NCI-H1105 treated with DMSO at 0.1 percent for 48 hours (cell line): Measurements from ENCODE around the gene SUSD2.
"Not testable (repeated sequence)": the region's sequence is repeated elsewhere in the genome, so short reads cannot be mapped to it uniquely, and the experiment has no call there.

Source experiments
- DNase-seq: peaks from one replicate; lab custom pipeline; 2025; lab: John Stamatoyannopoulos, UW

Gene SUSD2

DNA sequence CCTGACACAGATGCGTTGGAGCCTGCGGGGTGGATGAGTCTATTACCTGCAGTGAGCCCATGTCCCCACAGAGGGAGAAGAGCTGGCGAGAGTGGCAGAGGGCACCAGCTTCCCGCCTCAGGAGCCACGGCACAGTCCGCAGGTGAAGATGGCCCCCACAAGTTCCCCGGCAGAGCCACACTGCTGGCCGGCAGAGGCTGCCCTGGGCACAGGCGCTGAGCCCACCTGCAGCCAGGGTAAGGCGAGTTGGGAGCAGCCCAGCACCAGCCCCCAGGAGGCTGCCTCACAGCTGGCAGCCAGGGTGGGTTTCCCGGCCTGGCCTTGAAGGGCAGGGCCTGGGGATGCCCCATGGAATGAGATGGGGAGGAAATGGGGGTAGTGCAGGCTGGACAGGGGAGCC lies 5.2 kb upstream of the SUSD2 start:
- no peak for DNase-seq

DNA sequence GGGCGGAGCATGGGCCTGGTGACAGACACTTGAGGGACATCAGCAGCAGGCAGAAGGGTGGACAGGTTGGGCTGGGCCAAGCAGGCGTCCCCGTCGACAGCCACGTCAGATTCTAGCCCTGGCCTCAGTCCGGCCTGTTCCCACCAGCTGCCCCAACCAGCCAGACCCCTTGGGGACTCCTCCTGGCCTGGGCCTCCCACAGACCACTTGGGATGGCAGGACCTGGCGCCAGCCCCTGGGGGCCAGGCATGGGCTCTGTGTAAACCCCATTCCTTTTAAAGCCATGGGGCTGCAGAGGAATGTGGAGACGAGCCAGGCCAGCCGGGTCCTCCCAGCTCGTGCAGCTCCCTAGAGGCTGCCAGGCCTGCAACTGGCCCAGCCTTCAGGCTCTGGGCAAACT lies 4.7 kb upstream of the SUSD2 start:
- DNase-seq, result no peak

DNA sequence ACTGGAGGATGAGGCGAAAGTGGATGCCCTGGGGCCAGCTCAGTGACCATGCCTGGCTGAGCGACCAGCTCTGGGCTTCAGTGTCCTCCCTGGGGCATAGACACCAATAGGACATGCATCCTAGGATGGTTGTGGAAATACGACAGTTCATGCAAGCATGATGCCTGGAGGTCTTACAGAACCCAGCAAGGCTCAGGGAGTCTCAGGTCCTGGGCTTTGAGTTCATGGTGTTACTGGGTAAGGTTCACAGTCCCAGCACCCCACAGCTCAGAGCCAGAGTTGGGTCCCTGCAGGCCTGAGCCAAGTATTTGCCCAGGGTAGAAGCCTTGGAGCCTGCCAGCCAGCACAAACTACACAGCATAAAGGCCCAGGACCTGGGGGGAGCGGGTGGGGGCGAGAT lies 4.2 kb upstream of the SUSD2 start:
- DNase-seq, result no peak

GRCh38 chr22:24177456-24177855 lies 3.8 kb upstream of the SUSD2 start:
- DNase-seq, result no peak

- no peak for DNase-seq
Measured at GRCh38 chr22:24178021-24178431, 3.3 kb upstream of the SUSD2 start.

GRCh38 chr22:24178502-24179440 lies 2.5 kb upstream of the SUSD2 start:
- no peak for DNase-seq

- no peak for DNase-seq
Measured at GRCh38 chr22:24179478-24180210, 1.6 kb upstream of the SUSD2 start.

DNA sequence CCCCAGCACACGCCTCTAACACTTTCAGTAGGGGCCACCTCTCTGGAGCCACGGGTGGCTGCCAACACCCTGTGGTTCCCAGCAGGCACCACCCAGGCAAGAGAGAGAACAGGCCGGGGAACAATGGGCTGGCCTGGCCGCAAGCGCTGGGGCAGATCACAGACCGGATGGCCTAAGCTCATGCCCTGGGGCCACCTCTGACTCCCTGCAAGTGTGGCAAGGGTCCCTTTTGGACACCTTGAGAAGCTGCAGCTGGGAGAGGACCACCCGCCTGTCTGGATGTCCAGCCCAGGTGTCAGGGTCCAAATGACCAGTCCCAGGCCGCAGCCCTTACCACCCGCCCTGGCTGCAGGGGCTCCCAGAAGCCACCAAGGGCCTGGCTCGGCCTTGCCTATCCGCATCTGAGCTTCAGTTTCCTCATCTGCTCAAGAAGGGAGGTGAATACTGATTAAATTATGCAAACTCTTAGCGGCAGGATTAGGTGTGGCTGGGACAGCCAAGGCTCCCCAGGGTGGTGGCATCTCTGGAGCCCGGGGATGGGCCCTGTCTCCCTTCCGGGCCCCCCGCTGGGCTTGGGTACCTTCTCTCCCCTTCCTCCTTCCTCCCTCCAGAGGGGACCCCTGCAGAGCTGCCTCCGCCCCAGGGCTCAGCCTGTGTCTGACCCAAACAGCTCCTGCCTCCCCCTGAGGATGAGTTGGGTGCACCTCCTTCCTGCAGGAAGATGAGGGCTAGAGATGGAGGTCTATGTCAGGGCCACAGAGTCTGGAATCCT lies 785 bp upstream of the SUSD2 start:
- DNase-seq, result no peak

DNA sequence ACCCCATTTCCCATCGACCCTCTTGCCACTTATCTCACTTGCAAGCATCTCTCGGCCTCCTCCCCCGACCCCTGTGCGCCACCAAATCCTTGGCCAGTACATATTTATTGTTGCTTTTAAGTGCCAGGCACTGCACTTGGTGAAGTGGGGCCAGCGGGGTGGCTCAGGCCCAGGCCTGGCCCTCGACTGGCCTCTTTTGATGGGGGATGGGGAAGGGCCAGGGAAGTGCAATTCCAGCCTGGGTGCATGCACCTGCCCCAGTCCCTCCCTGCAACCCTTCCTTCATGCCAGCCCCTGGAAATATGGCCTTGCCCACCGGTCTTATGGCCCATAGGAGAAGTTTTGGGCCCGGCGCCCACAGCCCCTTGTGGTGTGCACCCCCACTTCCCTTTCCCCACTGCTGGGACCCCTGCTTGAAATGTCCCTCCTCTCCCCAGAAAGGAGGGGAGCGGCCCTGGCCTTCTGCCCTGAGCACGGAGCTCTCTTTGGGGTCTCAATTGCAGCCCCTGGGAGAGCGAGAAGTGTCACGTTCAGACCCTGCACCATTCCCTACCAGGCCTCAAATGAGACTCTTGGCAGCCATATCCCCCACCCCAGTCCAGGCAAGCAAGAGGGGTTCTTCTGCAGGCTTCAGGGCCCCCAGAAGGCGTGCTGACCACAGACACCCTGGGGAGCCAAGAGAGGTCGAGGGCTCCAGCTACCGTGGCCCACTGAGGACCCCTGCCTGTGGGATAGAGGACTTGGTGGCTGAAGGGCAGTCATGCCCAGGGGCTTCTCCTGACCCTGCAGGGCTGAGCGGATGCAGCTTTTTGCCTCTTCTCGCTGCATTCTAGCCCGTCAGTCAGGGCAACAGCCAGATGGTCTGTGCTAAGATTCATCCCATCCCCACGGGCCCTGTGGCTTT lies 961 bp downstream of the SUSD2 start:
- no peak for DNase-seq

GRCh38 chr22:24182900-24183246 lies 1.6 kb downstream of the SUSD2 start:
- not testable (repeated sequence) for DNase-seq

DNA sequence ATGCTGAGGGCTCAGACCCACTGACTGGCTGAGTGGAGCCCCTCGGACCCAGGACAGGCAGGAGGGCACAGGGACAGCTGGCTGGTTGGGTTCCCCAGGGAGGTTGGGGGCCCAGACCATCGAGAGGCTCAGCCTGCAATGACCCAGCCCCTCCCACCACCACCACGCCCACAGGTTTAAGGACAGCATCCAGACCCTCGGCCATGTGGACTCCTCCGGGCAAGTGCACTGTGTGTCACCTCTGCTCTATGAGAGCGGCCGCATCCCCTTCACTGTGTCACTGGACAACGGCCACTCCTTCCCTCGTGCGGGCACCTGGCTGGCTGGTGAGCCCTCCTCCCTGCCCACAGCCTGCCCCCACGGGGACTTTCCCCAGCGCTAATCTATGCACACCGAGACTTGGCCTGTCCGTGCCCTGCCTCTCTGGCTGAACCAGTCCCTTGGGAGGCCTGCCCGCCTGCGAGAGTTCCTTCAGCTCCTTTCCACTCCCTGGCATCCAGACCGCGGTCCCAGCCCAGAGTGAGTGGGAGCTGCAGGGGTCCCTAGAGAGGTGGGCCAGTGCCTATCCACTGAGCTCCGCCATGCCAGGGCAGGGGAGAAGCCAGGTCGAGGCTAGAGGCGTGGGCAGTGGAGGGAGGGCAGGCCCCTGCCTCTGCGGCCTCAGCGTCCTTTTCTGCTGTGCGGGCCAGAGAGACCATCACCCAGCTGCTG lies 2.2 kb downstream of the SUSD2 start:
- DNase-seq, result no peak

DNA sequence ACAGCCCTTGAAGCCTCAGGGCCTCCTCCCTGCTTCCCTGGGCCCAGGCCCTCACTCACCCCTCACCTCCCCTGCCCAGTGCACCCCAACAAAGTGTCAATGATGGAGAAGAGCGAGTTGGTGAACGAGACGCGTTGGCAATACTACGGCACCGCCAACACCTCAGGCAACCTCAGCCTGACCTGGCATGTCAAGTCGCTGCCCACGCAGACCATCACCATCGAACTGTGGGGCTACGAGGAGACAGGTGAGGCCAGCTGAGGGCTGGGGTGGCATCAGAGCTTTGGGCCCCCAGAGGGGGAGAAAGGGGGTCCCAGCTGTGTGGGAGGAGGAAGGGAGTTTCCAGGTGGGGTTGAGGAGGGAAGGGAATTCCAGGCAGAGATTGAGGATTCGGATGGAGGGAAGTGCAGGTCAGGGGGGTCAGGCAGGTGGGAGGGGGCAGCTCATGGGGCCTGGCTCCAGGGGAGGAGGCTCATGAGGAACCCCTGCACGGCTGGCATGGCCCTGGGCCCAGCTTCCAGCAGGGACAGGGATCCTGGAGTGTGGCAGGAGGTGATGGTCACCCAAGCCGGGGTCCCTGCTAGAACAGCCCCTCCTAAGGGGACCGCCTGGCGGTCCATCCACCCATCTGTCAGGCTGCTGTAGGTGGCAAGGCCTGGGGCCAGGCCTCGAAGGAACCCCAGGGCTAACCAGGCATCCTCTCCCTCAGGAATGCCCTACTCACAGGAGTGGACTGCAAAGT lies 2.9 kb downstream of the SUSD2 start:
- no peak for DNase-seq

GRCh38 chr22:24185001-24185500 lies 3.8 kb downstream of the SUSD2 start:
- DNase-seq, result no peak

DNA sequence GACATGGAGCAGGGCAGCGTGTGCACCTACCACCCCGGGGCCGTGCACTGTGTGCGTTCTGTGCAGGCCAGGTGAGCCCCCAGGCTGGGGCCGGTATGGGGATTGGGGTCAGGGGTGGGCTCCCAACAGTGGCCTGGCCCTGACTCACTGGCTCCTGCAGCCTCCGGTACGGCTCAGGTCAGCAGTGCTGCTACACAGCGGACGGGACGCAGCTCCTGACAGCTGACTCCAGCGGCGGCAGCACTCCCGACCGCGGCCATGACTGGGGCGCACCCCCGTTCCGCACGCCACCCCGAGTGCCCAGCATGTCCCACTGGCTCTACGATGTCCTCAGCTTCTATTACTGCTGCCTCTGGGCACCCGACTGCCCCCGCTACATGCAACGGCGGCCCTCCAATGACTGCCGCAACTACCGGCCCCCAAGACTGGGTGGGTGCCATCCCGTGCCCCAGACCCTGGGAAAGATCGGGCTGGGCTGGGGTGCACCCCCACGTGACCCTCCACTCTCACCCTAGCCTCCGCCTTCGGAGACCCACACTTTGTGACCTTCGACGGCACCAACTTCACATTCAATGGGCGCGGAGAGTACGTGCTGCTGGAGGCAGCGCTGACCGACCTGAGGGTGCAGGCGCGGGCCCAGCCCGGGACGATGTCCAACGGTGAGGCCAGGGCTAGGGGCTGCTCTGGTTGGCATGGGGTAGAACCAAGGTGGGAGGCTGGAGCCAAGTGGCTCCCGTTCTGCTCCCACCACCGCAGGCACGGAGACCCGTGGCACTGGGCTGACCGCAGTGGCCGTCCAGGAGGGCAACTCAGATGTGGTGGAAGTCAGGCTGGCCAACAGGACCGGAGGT lies 4.4 kb downstream of the SUSD2 start:
- no peak for DNase-seq

DNA sequence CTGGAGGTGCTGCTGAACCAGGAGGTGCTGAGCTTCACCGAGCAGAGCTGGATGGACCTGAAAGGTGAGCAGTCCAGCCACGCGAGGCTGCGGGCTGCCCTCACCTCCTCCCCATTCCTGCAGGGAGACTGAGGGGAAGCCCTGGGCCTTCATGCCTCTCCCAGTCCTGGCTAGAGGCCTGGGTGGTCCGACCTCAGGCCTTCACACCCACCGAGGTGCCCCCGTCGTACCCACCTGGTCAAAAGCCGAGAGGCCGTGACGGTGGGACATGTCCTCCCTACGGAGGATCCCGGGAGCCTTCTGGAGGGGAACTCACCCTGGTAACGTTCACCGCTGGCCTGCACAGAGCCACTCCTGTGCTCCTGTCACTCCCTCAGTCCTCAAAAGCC lies 5.1 kb downstream of the SUSD2 start:
- no peak for DNase-seq

GRCh38 chr22:24186892-24187670 lies 5.8 kb downstream of the SUSD2 start:
- DNase-seq, result no peak

- no peak for DNase-seq
Measured at GRCh38 chr22:24187731-24188644, 6.7 kb downstream of the SUSD2 start.
